SK-N-MC (cell line): Measurements from ENCODE around the gene EXD3.

ENCODE experiments used
- EZH2 ChIP-seq: fragments of 200-600 bp; sonication (generic); IDR thresholded peaks from one replicate; pipeline ENCODE4 v1.6.1; 2017; ENCODE audit warnings: antibody characterized with exemption
- POLR2AphosphoS5 ChIP-seq: IDR thresholded peaks from 2 replicates; pipeline ENCODE4 v1.6.1; 2012; ENCODE audit warnings: mild to moderate bottlenecking, low read depth, low read length, borderline replicate concordance

DNA sequence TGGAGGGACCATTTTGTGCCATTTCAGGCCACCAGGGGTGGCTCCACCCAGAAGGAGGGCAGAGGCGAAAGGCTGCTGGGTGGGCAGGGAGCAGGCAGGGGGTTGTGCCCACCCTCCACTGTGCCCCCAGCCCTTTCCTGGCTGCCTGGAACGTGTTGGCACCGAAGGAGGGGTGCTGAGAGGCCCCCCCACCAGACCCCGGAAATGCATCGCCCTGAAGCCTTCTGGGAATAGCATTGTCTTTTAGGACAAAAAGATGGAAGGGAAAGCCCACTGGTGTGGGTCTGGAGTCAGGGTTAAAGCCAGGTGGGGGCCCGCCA is 5.3 kb upstream of the EXD3 start:
- no peak for TF ChIP-seq EZH2
- TF ChIP-seq POLR2AphosphoS5 = no peak
